Measurements from ENCODE around the gene CASK. TPM values are rescaled to one million over a fixed set of nuclear protein-coding genes. Genes with fewer than 3 reads are reported as not detected.

Gene CASK
- total RNA-seq, 2 donors from 2014 or later: 90.8 to 107 TPM

GRCh38 chrX:41895826-41896225 lies 27.5 kb downstream of the CASK start:
- no peak for DNase-seq
- no peaks in the 10 kb centered on the region for H3K36me3 ChIP-seq
- no peaks in the 10 kb centered on the region for H3K9me3 ChIP-seq
- no peaks in the 10 kb centered on the region for H3K4me1 ChIP-seq
- H3K27me3 ChIP-seq: no peaks in the 10 kb centered on the region
- H3K9ac ChIP-seq (ENCODE audit: low read depth in 2 of 2, low read length in 2 of 2): no peak overlapping the region
- no peak overlapping the region for H3K27ac ChIP-seq
- TF ChIP-seq CTCF (IDR thresholded peaks at IDR 0.05): no peak
- intact Hi-C loops (cut with DNase I): no loop called here
- H3K4me3 ChIP-seq: no peak overlapping the region

GRCh38 chrX:41890026-41890423 lies 33.3 kb downstream of the CASK start:
- Histone ChIP-seq H3K9ac (ENCODE audit: low read depth in 2 of 2, low read length in 2 of 2) (no peak overlapping the region), H3K36me3 (no peaks in the 10 kb centered on the region), H3K4me3 (no peak overlapping the region), H3K27ac (no peak overlapping the region), H3K4me1 (no peaks in the 10 kb centered on the region), H3K27me3 (no peaks in the 10 kb centered on the region), H3K9me3 (no peaks in the 10 kb centered on the region)
- no peak for TF ChIP-seq CTCF (IDR thresholded peaks at IDR 0.05)
- intact Hi-C loops (cut with DNase I): no loop called here
- no peak for DNase-seq

- intact Hi-C loops (cut with DNase I): no loop called here
- Histone ChIP-seq H3K9me3 (no peaks in the 10 kb centered on the region), H3K27ac (no peak overlapping the region), H3K4me3 (no peak overlapping the region), H3K36me3 (no peaks in the 10 kb centered on the region), H3K9ac (ENCODE audit: low read depth in 2 of 2, low read length in 2 of 2) (no peak overlapping the region), H3K27me3 (no peaks in the 10 kb centered on the region), H3K4me1 (no peaks in the 10 kb centered on the region)
- TF ChIP-seq CTCF (IDR thresholded peaks at IDR 0.05): no peak
- no peak for DNase-seq
Observed at GRCh38 chrX:41889317-41890025, 33.9 kb downstream of the CASK start.

- Histone ChIP-seq H3K4me3 (no peak overlapping the region), H3K36me3 (no peaks in the 10 kb centered on the region), H3K4me1 (no peaks in the 10 kb centered on the region), H3K27ac (no peak overlapping the region), H3K9me3 (no peaks in the 10 kb centered on the region), H3K9ac (ENCODE audit: low read depth in 2 of 2, low read length in 2 of 2) (no peak overlapping the region), H3K27me3 (no peaks in the 10 kb centered on the region)
- intact Hi-C loops (cut with DNase I): no loop called here
- TF ChIP-seq CTCF (IDR thresholded peaks at IDR 0.05): no peak
- DNase-seq: no peak
Observed at GRCh38 chrX:41887691-41888090, 35.7 kb downstream of the CASK start.

GRCh38 chrX:41885724-41886123 lies 37.6 kb downstream of the CASK start:
- Histone ChIP-seq H3K4me1 (no peaks in the 10 kb centered on the region), H3K27me3 (no peaks in the 10 kb centered on the region), H3K36me3 (no peaks in the 10 kb centered on the region), H3K27ac (no peak overlapping the region), H3K9me3 (no peaks in the 10 kb centered on the region), H3K9ac (ENCODE audit: low read depth in 2 of 2, low read length in 2 of 2) (no peak overlapping the region), H3K4me3 (no peak overlapping the region)
- no peak for DNase-seq
- intact Hi-C loops (cut with DNase I): no loop called here
- no peak for TF ChIP-seq CTCF (IDR thresholded peaks at IDR 0.05)
